Mammary epithelial cell (primary cell): ENCODE results near the gene CHST1.

Source experiments
- EZH2 ChIP-seq: IDR thresholded peaks from 2 replicates; pipeline ENCODE4 v1.6.1; 2012; ENCODE audit warnings: low read length, inconsistent platforms, borderline replicate concordance
- TF ChIP-seq, protein P1 (sequence below), 2 donors: IDR thresholded peaks in 1 of 2; conservative IDR thresholded peaks in 1 of 2; 2 replicates each; pipeline ENCODE4 v1.5.1; 2011 to 2012; ENCODE audit warnings: inconsistent platforms in 2 of 2, low read length in 2 of 2, mild to moderate bottlenecking in 2 of 2, control low read depth in 1 of 2, low read depth in 1 of 2; ENCODE audit not compliant: insufficient read depth in 1 of 2; ENCODE audit errors: extremely low read depth in 1 of 2

- TF ChIP-seq, protein P1, sequence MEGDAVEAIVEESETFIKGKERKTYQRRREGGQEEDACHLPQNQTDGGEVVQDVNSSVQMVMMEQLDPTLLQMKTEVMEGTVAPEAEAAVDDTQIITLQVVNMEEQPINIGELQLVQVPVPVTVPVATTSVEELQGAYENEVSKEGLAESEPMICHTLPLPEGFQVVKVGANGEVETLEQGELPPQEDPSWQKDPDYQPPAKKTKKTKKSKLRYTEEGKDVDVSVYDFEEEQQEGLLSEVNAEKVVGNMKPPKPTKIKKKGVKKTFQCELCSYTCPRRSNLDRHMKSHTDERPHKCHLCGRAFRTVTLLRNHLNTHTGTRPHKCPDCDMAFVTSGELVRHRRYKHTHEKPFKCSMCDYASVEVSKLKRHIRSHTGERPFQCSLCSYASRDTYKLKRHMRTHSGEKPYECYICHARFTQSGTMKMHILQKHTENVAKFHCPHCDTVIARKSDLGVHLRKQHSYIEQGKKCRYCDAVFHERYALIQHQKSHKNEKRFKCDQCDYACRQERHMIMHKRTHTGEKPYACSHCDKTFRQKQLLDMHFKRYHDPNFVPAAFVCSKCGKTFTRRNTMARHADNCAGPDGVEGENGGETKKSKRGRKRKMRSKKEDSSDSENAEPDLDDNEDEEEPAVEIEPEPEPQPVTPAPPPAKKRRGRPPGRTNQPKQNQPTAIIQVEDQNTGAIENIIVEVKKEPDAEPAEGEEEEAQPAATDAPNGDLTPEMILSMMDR (conservative IDR thresholded peaks at IDR 0.05 in 1 of 2, IDR thresholded peaks at IDR 0.05 in 1 of 2; ENCODE audit: extremely low read depth in 1 of 2, insufficient read depth in 1 of 2, low read depth in 1 of 2, low read length in 2 of 2) = no peak
- TF ChIP-seq EZH2 = no peak
Measured at GRCh38 chr11:45704133-45704532, 38.7 kb upstream of the CHST1 start.
